Body of pancreas (tissue), 4 donors: ENCODE results near the gene NYAP1.

Experiments used
- POLR2A ChIP-seq, 3 donors: fragments of 450-650 bp; IDR thresholded peaks; one replicate each; pipeline ENCODE4 v1.6.1; 2016; ENCODE audit warnings: antibody characterized with exemption in 3 of 3, mild to moderate bottlenecking in 2 of 3
- TF ChIP-seq, protein P1 (sequence below), 7 experiments: fragments of 450-650 bp in 4 of 7; fragments of 200-600 bp in 3 of 7; sonication (generic) in 3 of 7; IDR thresholded peaks; one replicate each; pipeline ENCODE4 v1.5.1; 2016 to 2019; ENCODE audit warnings: antibody characterized with exemption in 7 of 7

DNA sequence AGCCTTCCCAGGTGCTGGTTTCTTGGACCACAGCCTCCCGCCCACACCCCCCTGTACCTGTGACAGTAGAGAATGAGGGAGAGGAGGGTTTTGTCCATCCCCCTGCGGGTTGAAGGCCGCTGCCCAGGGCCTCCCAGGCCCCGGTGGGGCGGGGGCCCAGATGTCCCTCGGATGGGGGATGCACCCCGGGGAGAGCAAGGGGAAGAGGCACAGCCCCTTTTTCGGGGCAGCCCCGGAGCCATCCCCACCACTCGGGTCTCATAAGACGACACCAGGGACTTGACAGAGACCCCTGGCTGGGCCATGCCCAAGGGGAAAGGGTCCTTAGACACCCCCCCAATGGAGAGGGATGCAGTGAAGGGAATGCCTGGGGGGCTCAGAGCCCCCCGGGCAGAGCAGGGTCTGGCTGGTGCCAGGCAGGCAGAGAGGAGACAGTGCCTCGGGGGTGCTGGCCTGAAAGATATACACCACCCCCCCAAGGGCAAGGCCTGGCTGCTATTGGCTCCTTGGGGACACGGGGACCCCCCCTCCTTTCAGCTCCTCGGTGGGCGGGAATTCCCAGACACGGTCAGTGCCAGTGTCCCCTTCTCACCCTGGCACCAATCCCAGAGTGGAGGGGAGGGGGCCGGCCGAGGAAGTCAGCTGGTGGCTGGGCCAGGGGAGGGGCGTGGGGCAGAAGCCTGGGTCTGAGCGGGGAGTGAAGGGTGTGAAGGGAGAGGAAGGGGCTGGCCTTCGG, 15.9 kb upstream of the NYAP1 start:
- TF ChIP-seq, protein P1, sequence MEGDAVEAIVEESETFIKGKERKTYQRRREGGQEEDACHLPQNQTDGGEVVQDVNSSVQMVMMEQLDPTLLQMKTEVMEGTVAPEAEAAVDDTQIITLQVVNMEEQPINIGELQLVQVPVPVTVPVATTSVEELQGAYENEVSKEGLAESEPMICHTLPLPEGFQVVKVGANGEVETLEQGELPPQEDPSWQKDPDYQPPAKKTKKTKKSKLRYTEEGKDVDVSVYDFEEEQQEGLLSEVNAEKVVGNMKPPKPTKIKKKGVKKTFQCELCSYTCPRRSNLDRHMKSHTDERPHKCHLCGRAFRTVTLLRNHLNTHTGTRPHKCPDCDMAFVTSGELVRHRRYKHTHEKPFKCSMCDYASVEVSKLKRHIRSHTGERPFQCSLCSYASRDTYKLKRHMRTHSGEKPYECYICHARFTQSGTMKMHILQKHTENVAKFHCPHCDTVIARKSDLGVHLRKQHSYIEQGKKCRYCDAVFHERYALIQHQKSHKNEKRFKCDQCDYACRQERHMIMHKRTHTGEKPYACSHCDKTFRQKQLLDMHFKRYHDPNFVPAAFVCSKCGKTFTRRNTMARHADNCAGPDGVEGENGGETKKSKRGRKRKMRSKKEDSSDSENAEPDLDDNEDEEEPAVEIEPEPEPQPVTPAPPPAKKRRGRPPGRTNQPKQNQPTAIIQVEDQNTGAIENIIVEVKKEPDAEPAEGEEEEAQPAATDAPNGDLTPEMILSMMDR (IDR thresholded peaks at IDR 0.05) = no peak
- no peak for TF ChIP-seq POLR2A (IDR thresholded peaks at IDR 0.05)
